ACHN (cell line): ENCODE data around the gene NOL6.

ENCODE experiments used
- DNase-seq: peaks from one replicate; pipeline ENCODE4 v3.0.0-alpha.2; 2015
- in situ Hi-C: cut with HindIII; loops from 2 replicates; pipeline ENCODE4 v1.10.0; 2017; ENCODE audit warnings: low sequenced_read_pairs, low pct_ligation_motif_present, low pct_unique_long_range_greater_than_20kb

Gene NOL6

DNA sequence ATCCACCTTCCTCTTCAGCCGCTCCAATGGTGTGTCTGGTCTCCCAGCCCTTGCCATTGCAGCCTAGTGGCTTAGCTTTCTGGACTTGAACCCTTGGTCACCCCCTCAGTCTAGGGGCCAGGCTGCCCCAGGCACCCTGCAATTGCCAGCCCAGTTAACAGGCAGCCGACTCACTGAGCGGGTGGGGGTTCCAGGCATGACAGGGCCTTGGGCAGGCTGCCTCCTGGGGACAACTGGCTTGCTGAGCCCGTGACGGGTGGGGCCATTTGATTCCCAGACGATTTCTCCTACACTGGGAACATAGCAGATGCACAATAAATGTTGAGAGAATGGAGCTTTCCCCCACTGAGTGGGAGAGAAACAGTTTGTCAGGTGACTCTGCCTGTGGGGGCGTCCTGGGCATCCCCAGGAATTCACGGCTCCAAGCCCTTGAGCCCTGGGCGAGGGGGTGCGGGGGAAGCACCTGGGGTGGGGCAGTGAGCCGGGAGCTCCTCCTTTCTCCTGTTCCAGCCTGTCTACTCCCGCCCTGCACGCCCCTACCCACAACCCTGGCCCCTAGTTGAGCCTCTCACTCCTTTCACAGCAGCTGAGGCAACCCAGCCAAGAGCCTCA, 58.7 kb downstream of the NOL6 start:
- in situ Hi-C loops, result no loop called here
- no peak for DNase-seq

DNA sequence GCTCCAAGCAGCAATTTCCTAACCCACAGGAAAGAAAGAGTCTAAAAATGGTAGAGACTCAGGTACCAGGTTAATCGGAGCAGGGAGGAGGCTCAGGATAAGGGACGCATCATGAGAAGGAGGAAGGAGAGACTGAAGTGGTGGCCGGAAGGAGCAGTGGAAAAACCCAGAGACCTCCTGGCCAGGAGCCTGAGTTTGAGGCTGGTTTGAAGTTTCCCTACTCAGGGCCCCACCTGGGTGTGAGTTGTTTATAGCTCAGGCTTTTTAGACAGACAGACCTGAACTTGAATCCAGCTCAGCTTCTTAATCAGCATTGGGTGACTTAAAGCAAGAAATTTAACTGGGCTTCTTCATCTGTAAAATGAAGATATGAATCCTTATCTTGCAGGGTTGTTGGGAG, 59.5 kb downstream of the NOL6 start:
- DNase-seq, result no peak
- in situ Hi-C loops, result no loop called here
